C4-2B (cell line): ENCODE results near the gene KIAA0825.

Source experiments
- ZFX ChIP-seq: fragments of 450-650 bp; IDR thresholded peaks from 2 replicates; pipeline ENCODE4 v1.6.1; 2017
- TF ChIP-seq, protein P1 (sequence below): fragments of 450-650 bp; conservative IDR thresholded peaks from 2 replicates; pipeline ENCODE4 v1.5.1; 2017; ENCODE audit warnings: mild to moderate bottlenecking

DNA sequence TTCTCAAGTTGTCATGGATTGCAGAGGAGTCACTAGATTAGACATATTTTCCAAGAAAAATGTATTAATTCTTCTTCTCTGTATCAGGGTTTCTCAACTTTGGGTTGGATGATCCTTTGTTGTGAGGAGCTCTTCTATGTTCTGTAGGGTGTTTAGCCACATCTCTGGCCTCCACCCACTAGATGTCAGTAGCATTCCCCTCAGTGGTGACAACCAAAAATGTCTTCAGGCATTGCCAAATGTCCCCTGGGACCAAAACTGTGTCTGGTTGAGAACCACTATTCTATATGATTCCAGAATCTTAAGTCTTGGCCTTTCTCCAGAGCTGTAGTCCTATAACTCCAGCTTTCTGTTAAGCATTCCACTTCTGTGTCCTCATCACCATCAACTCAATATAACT lies 220.9 kb downstream of the KIAA0825 start:
- TF ChIP-seq, protein P1, sequence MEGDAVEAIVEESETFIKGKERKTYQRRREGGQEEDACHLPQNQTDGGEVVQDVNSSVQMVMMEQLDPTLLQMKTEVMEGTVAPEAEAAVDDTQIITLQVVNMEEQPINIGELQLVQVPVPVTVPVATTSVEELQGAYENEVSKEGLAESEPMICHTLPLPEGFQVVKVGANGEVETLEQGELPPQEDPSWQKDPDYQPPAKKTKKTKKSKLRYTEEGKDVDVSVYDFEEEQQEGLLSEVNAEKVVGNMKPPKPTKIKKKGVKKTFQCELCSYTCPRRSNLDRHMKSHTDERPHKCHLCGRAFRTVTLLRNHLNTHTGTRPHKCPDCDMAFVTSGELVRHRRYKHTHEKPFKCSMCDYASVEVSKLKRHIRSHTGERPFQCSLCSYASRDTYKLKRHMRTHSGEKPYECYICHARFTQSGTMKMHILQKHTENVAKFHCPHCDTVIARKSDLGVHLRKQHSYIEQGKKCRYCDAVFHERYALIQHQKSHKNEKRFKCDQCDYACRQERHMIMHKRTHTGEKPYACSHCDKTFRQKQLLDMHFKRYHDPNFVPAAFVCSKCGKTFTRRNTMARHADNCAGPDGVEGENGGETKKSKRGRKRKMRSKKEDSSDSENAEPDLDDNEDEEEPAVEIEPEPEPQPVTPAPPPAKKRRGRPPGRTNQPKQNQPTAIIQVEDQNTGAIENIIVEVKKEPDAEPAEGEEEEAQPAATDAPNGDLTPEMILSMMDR = peak; percentile 11; the same call in 1 of the 2 replicates
- TF ChIP-seq ZFX = no peak
